H9 (cell line): ENCODE data around the gene FAM83E. TPM values are rescaled to one million over a fixed set of nuclear protein-coding genes. Genes with fewer than 3 reads are reported as not detected.

Experiments
- DNase-seq: peaks from one replicate; pipeline ENCODE4 v3.0.0-alpha.2; 2017
- H2AFZ ChIP-seq: one replicate; pipeline ENCODE4 v1.6.1; 2013; ENCODE audit warnings: mild to moderate bottlenecking, low read length, control low read depth, moderate library complexity
- H2AK5ac ChIP-seq: 2 replicates; pipeline ENCODE4 v1.6.1; 2013; ENCODE audit warnings: low read length, control low read depth, mixed read lengths; ENCODE audit not compliant: insufficient read length
- H2BK120ac ChIP-seq: one replicate; pipeline ENCODE4 v1.6.1; 2013; ENCODE audit warnings: low read depth, mild to moderate bottlenecking, low read length, control low read depth, inconsistent platforms; ENCODE audit not compliant: poor library complexity, severe bottlenecking
- H2BK12ac ChIP-seq: 2 replicates; pipeline ENCODE4 v1.6.1; 2013; ENCODE audit warnings: low read length, control low read depth, mixed read lengths, low read depth; ENCODE audit not compliant: insufficient read length
- H2BK15ac ChIP-seq: 2 replicates; pipeline ENCODE4 v1.6.1; 2013; ENCODE audit warnings: low read depth, low read length, control low read depth
- H2BK20ac ChIP-seq: one replicate; pipeline ENCODE4 v1.6.1; 2013; ENCODE audit warnings: low read depth, mild to moderate bottlenecking, low read length, control low read depth, inconsistent platforms; ENCODE audit not compliant: poor library complexity, severe bottlenecking
- H2BK5ac ChIP-seq: 2 replicates; pipeline ENCODE4 v1.6.1; 2013; ENCODE audit warnings: low read length, control low read depth, mixed read lengths; ENCODE audit not compliant: insufficient read length
- H3K14ac ChIP-seq: 2 replicates; pipeline ENCODE4 v1.6.1; 2013; ENCODE audit warnings: low read length, control low read depth; ENCODE audit not compliant: insufficient read depth
- H3K18ac ChIP-seq: 2 replicates; pipeline ENCODE4 v1.6.1; 2013; ENCODE audit warnings: low read depth, mild to moderate bottlenecking, mixed read lengths, low read length, control low read depth; ENCODE audit not compliant: insufficient read length
- H3K23ac ChIP-seq: 2 replicates; pipeline ENCODE4 v1.6.1; 2013; ENCODE audit warnings: low read length, control low read depth, mixed read lengths, low read depth; ENCODE audit not compliant: insufficient read length
- H3K23me2 ChIP-seq: 2 replicates; pipeline ENCODE4 v1.6.1; 2013; ENCODE audit warnings: low read depth, mild to moderate bottlenecking, mixed read lengths, low read length, control low read depth; ENCODE audit not compliant: insufficient read length, poor library complexity, severe bottlenecking
- H3K27ac ChIP-seq: 2 replicates; pipeline ENCODE4 v1.5.1; 2013; ENCODE audit warnings: low read length, control low read depth, mixed read lengths, low read depth; ENCODE audit not compliant: insufficient read length
- H3K27me3 ChIP-seq: 2 replicates; pipeline ENCODE4 v1.6.1; 2013; ENCODE audit warnings: low read length, control low read depth, inconsistent platforms; ENCODE audit not compliant: insufficient read depth
- H3K4ac ChIP-seq: 2 replicates; pipeline ENCODE4 v1.6.1; 2013; ENCODE audit warnings: low read depth, mild to moderate bottlenecking, control low read depth, inconsistent platforms, low read length, moderate library complexity
- H3K4me1 ChIP-seq: 2 replicates; pipeline ENCODE4 v1.6.1; 2013; ENCODE audit warnings: low read length, control low read depth, inconsistent platforms; ENCODE audit not compliant: insufficient read depth
- H3K4me2 ChIP-seq: 2 replicates; pipeline ENCODE4 v1.6.1; 2013; ENCODE audit warnings: low read length, control low read depth, mixed read lengths; ENCODE audit not compliant: insufficient read length, insufficient read depth
- H3K56ac ChIP-seq: 2 replicates; pipeline ENCODE4 v1.6.1; 2013; ENCODE audit warnings: low read depth, mild to moderate bottlenecking, mixed read lengths, low read length, control low read depth; ENCODE audit not compliant: insufficient read length
- H3K79me1 ChIP-seq: 2 replicates; pipeline ENCODE4 v1.6.1; 2013; ENCODE audit warnings: low read depth, mild to moderate bottlenecking, moderate library complexity, low read length, control low read depth, inconsistent platforms; ENCODE audit not compliant: insufficient read depth, poor library complexity, severe bottlenecking
- H3K79me2 ChIP-seq: 2 replicates; pipeline ENCODE4 v1.6.1; 2013; ENCODE audit warnings: low read length, control low read depth, inconsistent platforms; ENCODE audit not compliant: insufficient read depth
- H3K9ac ChIP-seq: 2 replicates; pipeline ENCODE4 v1.6.1; 2013; ENCODE audit warnings: low read length, control low read depth, mixed read lengths; ENCODE audit not compliant: insufficient read length; ENCODE audit errors: extremely low read depth
- H3K9me3 ChIP-seq: one replicate; pipeline ENCODE4 v1.6.1; 2013; ENCODE audit warnings: low read depth, low read length, inconsistent platforms; ENCODE audit not compliant: control insufficient read depth
- H3T11ph ChIP-seq: one replicate; pipeline ENCODE4 v1.6.1; 2013; ENCODE audit warnings: mild to moderate bottlenecking, low read length, control low read depth, inconsistent platforms
- H4K20me1 ChIP-seq: one replicate; pipeline ENCODE4 v1.6.1; 2013; ENCODE audit not compliant: control insufficient read depth, insufficient read length, insufficient read depth
- H4K5ac ChIP-seq: 2 replicates; pipeline ENCODE4 v1.6.1; 2013; ENCODE audit warnings: low read depth, mild to moderate bottlenecking, mixed read lengths, low read length, control low read depth; ENCODE audit not compliant: insufficient read length
- H4K8ac ChIP-seq: replicated peaks from 2 replicates; pipeline ENCODE4 v1.6.1; 2013; ENCODE audit warnings: low read length, control low read depth, mixed read lengths, low read depth; ENCODE audit not compliant: insufficient read length
- H4K91ac ChIP-seq: 2 replicates; pipeline ENCODE4 v1.6.1; 2013; ENCODE audit warnings: low read depth, mild to moderate bottlenecking, moderate library complexity, mixed read lengths, low read length, control low read depth; ENCODE audit not compliant: insufficient read length
- H3K27ac Mint-ChIP-seq, 3 experiments: 2 replicates in 2 of 3; 3 replicates in 1 of 3; pipeline ENCODE4 v1.8.0; 2020 to 2021; ENCODE audit warnings: mixed read lengths in 3 of 3, mild to moderate bottlenecking in 1 of 3, moderate library complexity in 1 of 3
- H3K27me3 Mint-ChIP-seq: 2 replicates; pipeline ENCODE4 v1.8.0; 2021; ENCODE audit warnings: low read depth, mild to moderate bottlenecking, moderate library complexity, mixed read lengths
- H3K36me3 Mint-ChIP-seq, 3 experiments: 2 replicates in 2 of 3; 3 replicates in 1 of 3; pipeline ENCODE4 v1.8.0; 2020 to 2021; ENCODE audit warnings: low read depth in 3 of 3, mixed read lengths in 3 of 3; ENCODE audit not compliant: insufficient read depth in 1 of 3
- H3K4me1 Mint-ChIP-seq, 2 experiments: 2 replicates each; pipeline ENCODE4 v1.8.0; 2020; ENCODE audit warnings: mixed read lengths in 2 of 2
- H3K4me3 Mint-ChIP-seq, 2 experiments: 2 replicates in 1 of 2; 3 replicates in 1 of 2; pipeline ENCODE4 v1.8.0; 2020 to 2021; ENCODE audit warnings: mild to moderate bottlenecking in 2 of 2, mixed read lengths in 2 of 2, moderate library complexity in 1 of 2
- H3K9me3 Mint-ChIP-seq, 2 experiments: 2 replicates in 1 of 2; 3 replicates in 1 of 2; pipeline ENCODE4 v1.8.0; 2020; ENCODE audit warnings: mild to moderate bottlenecking in 2 of 2, mixed read lengths in 2 of 2, moderate library complexity in 1 of 2
- CTCF ChIP-seq: fragments of 200-600 bp; sonication (generic); conservative IDR thresholded peaks from 3 replicates; pipeline ENCODE4 v1.8.0; 2021; ENCODE audit warnings: antibody characterized with exemption, mild to moderate bottlenecking
- WGBS: extraction: QIAGEN DNeasy Blood & Tissue Kit; methylation state at CpG from one replicate; pipeline ENCODE4 v1.1.7; 2013; ENCODE audit warnings: missing lambda C conversion rate, low lambda C conversion rate, mixed read lengths; ENCODE audit not compliant: insufficient read length; ENCODE audit errors: extremely low coverage; 5-methylcytosine and 5-hydroxymethylcytosine counted together
- total RNA-seq: library from RNA; stranded (reverse); gene quantifications from 2 replicates; pipeline ENCODE4 v1.2.1, GENCODE V29; 2021

FAM83E gene
- total RNA-seq, 1 experiment from 2014 or later, result 9.2 TPM

- no CpG with 5 or more reads among the region's 38 CpGs for WGBS
- Histone ChIP-seq H2BK120ac (peak overlapping the region; percentile 97), H3K4me1 (peaks cover 7% of the 10 kb centered on the region; the same call in 1 of the 2 replicates), H3K27me3 (no peaks in the 10 kb centered on the region; the same call in 1 of the 2 replicates), H3K56ac (no peak overlapping the region), H4K8ac (no peak overlapping the region), H2BK20ac (no peak overlapping the region), H4K91ac (no peak overlapping the region), H3T11ph (peak overlapping the region; percentile 61), H2BK12ac (no peak overlapping the region), H3K27ac (peak overlapping the region; percentile 43), H4K5ac (no peak overlapping the region), H3K9me3 (no peaks in the 10 kb centered on the region), H2BK15ac (no peak overlapping the region), H4K20me1 (no peaks in the 10 kb centered on the region), H3K9ac (peak overlapping the region; percentile 41), H3K79me2 (no peaks in the 10 kb centered on the region), H3K4me2 (peak overlapping the region; percentile 80), H2BK5ac (no peak overlapping the region), H2AFZ (no peak overlapping the region), H3K14ac (peak overlapping the region; percentile 49; the same call in 1 of the 2 replicates), H3K79me1 (no peaks in the 10 kb centered on the region), H3K23ac (no peak overlapping the region), H3K4ac (no peak overlapping the region; the same call in 1 of the 2 replicates), H3K18ac (peak overlapping the region; percentile 90), H3K23me2 (peaks cover 21% of the 10 kb centered on the region), H2AK5ac (no peak overlapping the region)
- Mint-ChIP-seq H3K9me3 (no peaks in the 10 kb centered on the region), H3K27me3 (peaks cover 4% of the 10 kb centered on the region), H3K4me1 (peaks cover 32 to 50% of the 10 kb centered on the region in 2 experiments), H3K36me3 (peaks cover 13 to 40% (median 32%) of the 10 kb centered on the region in 3 experiments), H3K4me3 (peak overlapping the region; percentile 82 to 89), H3K27ac (peak overlapping the region; percentile 97 to 99 (median 99))
- DNase-seq, result peak; percentile 100
- TF ChIP-seq CTCF, result no peak
Observed at GRCh38 chr19:48637449-48637947, 22.6 kb upstream of the FAM83E start.
